ENCODE data around the gene ISG20.

Gene ISG20

DNA sequence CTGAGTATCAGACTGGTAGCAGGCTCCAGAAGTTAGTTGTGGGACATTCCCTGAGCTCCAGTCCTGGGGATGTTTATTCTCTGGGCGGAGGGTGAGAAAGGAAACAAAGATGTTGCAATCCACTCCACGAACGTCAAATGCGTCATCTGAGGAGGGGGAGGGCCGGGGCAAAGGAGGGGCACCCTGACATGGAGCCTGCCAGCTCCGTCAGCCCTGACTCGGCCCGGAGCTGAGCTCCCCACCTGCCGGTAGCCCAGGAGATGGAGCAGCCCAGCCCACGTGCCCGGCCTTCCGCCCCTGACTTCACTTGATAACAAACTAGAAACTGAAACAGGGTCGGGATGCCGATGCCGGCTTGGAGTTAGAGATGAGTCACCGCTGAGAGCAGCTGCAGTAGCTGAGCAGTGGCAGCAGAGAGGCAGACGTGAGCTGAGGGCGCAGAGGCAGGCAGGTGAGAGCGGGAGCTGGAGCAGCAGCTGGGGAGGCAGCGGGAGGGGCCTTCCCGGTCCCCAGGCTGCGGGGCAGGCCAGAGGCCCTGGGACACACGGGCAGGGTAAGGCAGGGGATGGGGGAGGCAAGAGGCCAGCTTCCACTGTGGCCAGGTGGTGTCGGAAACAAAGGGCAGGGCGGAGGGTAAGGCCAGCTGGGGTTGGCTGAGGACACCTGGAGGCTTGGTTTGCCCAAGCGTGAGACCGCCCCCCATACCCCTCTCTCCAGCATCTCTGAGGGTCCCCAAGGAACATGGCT is at the start of gene ISG20:
Gene ISG20 (plus strand): TSS at position 391 of the 747 bp plus-strand sequence. CDS start 351 bp downstream, at position 742.
- DNase-seq: peak; percentile 97

- no peak for DNase-seq
Observed at GRCh38 chr15:88590759-88591158, 48.1 kb upstream of the ISG20 start.

DNA sequence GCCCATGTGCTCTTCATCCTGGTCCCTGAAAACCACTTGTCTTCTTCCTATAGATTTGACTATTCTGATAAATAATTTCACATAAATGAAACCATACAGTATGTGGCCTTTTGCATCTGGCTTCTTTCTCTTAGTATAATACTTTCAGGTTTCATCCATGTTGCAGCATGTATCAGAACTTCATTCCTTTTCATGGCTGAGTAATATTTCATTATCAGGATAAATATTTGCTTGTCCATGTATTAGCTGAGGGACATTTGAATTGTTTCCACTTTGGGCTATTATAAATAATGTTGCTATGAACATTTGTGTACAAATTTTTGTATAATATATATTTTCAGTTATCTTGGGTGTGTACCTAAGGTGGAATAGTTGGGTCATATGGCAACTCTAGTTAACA is 47.4 kb upstream of the ISG20 start:
- no peak for DNase-seq

DNA sequence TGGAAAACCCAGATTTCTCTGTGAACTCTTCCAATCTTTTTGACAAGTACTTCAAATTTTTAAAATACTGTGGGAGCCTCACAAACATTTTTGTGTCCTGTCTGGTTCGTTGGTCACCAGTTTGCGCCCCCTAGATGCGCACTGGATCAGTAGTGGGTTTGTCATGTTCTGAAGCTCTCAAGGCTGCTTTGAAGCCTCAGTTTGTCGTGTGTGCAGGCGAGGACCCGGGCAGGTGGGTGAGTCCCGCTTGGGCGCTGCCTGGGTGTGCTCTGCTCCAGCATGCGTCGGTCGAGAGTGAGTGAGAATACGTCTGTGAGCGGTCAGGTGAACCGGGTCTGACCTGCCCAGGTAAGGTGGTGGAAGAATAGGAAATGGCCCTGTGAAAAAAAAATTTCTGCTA is 34.9 kb upstream of the ISG20 start:
- DNase-seq: no peak

DNA sequence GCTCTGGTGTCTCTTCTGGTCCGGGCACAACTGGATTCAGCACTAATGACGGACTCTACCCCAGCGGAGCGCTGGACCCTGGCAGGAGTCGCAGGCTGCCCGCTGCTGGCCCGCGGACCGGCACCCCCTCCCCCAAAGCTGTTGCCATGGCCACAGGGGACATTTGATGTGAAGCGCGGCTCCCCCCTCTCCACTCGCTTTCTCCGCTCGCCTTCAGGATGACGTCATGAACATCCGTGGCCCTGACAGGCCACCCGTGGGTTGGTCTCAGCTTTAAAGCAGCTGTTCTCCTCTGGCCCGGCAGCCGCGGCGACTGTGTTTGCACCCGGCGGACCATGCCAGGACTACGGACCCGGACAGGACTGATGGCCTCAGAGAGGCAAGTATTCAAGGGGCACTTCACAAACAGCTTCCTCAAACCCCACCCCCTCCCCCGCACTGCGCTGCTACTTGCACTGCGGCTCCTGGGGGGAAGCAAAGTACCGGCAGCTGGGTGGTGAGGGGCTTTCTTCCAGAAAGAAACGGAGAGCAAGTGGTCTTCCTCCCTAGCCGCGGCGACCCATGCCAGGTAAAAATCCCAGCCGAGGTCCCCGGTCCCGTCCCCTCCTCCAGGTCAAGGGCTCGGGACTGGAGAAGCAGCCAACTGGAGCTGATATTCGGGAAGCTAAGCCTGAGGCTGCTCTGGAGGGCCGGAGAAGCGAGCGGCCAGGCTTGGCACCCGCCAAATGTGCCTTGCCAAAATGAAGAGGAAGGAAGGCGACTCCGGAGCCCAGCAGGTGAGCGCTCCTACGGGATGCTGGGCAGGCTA is 34.2 kb upstream of the ISG20 start:
- DNase-seq: no peak

- peak; percentile 38 for DNase-seq
Observed at GRCh38 chr15:88605189-88606069, 33.4 kb upstream of the ISG20 start.

- DNase-seq: no peak
Observed at GRCh38 chr15:88606070-88606794, 32.6 kb upstream of the ISG20 start.

- no peak for DNase-seq
Observed at GRCh38 chr15:88607951-88608350, 30.9 kb upstream of the ISG20 start.

GRCh38 chr15:88608607-88609181 is 30.1 kb upstream of the ISG20 start:
- no peak for DNase-seq

DNA sequence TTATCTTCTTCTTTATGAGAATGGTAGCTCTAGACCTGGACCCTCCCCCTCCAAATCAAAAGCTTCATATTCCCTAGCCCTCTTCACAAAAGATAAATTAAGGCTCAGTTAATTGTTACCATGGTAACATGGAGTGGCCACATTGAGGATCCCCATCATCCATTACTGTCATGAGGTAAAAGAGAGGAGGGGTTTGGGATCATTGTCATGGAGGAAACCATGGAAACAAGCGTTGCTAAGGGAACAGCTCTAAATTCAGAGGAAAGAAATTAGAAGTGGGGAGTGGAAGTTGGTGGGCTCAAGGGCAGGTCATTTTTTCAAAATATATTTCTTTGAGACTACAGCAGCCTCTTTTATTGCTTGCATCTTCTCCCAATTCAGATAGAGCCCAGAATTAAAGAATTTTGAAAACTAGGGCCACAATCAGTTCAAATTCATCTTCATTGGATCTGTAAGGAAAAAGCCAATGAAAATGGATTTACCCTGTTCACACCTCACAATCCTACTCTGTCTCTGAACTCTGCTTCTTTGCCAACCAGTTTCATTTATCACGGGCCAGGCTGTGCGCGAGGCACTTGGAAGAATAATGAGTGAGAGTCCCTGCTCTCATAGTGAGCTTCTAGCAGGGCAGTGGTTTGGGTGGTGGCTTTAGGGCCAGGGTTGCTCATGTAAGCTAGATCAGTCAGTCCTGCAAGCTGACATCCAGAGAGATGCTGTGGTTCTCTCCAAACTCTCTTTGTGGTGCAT is 29.3 kb upstream of the ISG20 start:
- DNase-seq: no peak

GRCh38 chr15:88610701-88611231 is 28.1 kb upstream of the ISG20 start:
- no peak for DNase-seq

- no peak for DNase-seq
Observed at GRCh38 chr15:88612186-88612796, 26.5 kb upstream of the ISG20 start.

DNA sequence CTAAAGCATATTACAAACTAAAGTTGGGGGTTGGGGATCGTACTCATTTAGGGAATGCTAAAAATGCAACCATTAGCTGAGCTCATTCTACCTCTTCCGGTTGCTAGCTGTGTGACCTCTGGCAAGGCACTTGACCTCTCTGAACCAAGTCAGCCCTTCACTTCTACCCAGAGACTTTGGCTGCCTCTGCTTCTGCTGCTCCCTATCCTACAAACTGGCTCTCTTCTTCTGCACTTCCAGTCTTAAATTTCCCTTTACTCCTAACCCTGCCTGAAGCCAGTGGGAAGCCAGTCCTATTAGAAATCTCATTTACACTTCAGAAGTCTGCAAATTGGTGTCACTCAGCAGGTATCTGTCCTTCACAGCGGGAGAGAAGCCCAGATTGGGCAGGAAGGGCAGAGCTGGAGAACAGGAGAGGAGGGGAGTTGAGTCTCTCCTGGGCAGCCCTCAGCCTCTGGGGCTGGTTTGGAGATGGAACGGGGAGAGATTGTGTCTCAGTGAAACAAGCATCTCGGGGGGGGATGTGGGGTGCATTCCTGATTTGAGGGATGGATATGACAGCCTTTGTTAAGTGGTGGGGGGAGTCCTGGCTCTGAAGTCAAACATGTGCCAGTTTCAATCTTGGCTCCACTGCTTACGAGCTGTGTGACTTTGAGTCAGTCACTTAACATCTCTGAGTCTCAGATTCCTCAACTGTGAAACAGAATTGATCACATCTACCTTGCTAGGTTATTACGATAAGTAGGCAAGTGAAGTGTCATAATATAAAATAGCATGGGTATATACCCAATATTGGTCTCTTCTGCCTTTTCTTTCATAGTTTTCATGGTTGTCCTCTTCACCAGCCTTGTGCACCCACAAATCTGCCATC is 25.5 kb upstream of the ISG20 start:
- DNase-seq: no peak

DNA sequence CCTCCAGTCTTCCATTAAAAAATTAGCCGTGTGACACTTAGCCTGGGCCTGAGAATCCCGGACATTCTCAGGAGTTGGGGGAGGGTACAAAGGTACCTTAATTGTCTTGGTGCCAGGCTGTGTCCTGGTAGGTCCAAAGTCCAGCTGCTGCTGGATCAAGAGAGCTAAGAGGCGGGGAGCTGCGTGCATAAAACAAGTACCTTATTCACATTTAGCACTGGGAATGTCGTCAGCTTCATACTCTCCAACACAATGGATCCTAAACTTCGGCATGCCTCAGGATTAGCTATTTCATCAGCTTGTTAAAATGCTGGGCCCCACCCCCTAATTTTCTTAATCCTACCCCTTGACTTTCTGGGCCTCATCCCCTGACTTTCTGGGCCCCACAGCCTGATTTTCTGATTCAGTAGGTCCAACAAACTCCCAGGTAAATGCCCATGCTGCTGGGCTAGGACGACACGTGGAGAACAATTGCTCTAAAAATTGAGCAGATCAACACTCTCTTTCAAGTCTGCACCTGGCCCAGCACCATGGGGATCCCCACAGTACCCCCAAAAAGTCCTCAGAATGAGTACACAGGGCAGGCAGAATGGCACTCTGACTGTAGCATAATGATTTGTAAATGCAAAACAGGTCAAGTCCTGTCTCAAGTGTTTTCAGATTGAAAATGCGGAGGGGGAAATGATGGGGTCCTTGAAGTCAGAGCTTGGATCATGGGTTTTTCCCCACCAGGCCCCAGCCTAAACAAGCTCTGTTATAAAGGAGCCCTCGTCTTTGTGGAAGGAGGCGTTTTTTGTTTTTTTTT is 23.3 kb upstream of the ISG20 start:
- DNase-seq: no peak

DNA sequence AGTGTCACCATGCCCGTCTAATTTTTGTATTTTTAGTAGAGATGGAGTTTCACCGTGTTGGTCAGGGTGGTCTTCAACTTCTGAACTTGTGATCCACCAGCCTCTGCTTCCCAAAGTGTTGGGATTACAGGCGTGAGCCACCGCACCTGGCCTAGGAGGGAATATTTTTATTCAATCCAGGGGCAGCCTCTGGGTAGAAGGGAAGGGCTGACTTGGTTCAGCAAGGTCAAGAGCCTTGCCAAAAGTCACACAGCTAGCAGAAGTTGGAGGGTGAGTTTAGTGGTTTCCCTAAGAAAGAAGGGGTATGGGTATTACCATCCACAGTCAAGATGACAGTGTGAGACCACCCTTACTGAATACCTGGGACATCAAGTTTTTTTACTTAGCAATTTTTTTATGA is 22.6 kb upstream of the ISG20 start:
- no peak for DNase-seq

DNA sequence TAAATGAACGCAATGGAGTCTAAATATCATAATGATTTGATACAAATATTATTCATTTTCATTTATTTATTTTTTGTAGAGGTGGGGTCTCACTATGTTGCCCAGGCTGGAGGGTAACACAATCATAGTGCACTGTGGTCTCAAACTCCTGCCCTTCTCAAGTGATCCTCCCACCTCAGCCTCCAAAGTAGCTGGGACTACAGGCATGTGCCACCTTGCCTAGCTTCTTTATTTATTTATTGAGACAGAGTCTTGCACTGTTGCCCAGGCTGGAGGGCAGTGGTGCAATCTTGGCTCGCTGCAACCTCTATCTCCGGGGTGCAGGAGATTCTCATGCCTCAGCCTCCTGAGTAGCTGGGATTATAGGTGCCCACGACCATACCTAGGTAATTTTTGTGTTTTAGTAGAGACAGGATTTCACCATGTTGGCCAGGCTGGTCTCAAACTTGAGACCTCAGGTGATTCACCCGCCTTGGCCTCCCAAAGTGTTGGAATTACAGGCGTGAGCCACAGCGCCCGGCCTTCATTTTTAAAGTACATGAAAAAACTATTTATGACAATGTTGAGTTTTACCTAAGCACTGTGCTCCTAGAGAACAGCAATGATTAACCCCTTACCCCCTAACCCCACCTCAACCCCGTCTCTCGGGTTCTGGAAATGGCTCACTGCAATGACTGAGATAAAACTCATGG is 21.6 kb upstream of the ISG20 start:
- no peak for DNase-seq

GRCh38 chr15:88617790-88618189 is 21.0 kb upstream of the ISG20 start:
- no peak for DNase-seq

- DNase-seq: no peak
Observed at GRCh38 chr15:88618686-88619085, 20.1 kb upstream of the ISG20 start.
